Measurements from ENCODE around the gene MIOX.

The MIOX gene

GRCh38 chr22:50520826-50521453, 34.3 kb downstream of the MIOX start:
- no peak for DNase-seq

- no peak for DNase-seq
These were observed 35.1 kb downstream of the MIOX start for GRCh38 chr22:50521710-50522109.

GRCh38 chr22:50522208-50522805, 35.6 kb downstream of the MIOX start:
- DNase-seq: no peak

DNA sequence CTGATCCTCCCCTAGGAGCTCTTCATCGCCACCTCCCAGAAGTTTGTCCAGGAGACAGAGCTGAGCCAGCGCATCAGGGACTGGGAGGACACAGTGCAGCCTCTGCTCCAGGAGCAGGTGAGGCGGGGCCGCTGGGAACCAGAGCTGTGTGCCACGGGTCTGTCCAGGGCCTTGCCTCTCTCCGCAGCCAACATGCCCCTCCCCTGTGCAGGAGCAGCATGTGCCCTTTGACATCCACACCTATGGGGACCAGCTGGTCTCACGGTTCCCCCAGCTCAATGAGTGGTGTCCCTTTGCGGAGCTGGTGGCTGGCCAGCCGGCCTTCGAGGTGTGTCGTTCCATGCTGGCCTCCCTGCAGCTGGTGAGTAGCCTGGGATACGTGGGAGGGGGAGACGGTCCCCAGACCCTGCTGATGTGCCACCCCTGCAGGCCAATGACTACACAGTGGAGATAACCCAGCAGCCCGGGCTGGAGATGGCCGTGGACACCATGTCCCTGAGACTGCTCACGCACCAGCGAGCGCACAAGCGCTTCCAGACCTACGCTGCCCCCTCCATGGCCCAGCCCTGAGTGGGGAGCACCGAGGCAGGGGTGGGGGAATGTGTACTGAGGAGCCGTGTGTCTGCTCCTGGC, 36.3 kb downstream of the MIOX start:
- no peak for DNase-seq

GRCh38 chr22:50523458-50523805, 36.8 kb downstream of the MIOX start:
- DNase-seq: no peak

DNA sequence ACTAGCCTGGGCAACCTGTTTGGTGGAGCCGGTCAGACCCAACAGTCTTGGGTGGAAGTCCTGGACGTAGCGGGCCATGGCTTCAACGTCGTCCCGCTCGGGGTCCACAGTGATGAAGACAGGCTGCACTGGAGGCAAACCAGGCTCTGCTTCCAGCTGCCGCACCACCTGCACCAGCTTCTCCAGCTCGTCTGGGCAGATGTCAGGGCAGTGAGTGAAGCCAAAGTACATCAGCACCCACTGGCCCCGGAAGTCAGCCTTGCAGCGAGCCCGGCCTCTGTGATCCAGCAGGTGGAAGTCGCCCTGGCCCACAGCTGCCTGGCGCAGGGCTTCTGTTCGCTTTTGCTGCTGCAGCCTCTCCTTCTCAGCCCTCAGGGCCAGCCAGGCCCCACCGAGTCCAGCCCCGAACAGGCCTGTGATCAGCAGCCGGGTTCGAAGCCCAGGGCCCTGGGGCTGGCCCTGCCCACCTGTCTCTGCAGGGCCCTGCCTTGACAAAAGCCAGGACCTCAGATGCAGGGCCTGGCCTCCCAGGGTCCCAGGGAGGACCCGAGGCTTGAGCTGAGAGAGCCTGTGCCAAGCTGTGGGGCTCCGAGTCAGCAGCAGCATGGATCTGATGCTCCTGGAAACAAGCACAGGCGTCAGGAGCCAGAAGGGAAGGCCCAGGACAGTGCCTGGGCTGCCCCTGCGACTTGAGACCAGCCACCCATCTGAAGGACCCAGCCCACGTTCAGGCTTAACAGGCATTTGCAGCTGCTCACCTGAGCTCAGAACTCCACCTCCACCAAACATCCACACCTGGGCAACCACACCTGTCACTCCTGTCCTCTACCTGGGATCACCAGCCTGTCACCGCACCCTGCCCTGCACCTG, 37.4 kb downstream of the MIOX start:
- DNase-seq: no peak

GRCh38 chr22:50524676-50525103, 38.0 kb downstream of the MIOX start:
- DNase-seq: no peak

GRCh38 chr22:50525104-50525857, 38.6 kb downstream of the MIOX start, which contains the start of gene SCO2:
TSS of gene SCO2 (minus strand) at chr22:50525598. CDS start at chr22:50524411, 1,187 bp downstream.
- peak; percentile 98 for DNase-seq

GRCh38 chr22:50525858-50526107, 39.1 kb downstream of the MIOX start:
- no peak for DNase-seq

DNA sequence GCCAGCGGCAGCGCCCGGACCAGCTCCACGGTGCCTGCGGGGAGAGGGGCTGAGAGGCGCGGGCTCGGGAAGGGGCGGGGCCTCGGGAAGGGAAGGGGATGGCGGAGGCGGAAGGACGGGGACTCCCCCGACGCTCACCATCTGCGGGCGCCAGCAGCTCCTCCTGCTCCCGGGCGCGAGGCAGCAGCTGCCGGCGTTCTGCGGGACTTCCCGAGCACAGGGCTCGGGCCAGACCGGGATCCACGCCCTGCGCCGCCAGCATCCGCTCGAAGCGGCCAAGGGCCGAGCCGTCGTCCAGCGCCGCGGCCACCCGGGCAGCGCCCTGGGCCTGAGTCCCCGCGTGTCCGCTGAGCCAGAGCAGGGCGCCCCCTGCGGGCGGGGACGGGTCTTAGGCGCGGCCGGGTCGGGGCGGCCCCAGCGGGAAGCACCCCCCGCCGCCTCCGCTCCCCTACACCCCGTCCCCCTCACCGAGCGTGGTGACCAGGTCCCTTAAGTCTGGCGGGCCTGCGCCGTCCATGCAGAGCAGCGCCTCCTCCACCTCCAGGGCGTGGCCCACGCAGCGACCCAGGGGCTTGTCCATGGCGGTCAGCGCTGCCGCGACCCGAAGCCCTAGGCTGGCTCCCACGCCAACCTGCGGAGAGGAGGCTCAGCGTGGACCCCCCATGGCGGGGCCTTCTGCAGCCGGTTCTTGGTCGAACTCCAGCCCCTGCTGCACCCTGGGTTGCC, 39.6 kb downstream of the MIOX start:
- DNase-seq: peak; percentile 75

DNA sequence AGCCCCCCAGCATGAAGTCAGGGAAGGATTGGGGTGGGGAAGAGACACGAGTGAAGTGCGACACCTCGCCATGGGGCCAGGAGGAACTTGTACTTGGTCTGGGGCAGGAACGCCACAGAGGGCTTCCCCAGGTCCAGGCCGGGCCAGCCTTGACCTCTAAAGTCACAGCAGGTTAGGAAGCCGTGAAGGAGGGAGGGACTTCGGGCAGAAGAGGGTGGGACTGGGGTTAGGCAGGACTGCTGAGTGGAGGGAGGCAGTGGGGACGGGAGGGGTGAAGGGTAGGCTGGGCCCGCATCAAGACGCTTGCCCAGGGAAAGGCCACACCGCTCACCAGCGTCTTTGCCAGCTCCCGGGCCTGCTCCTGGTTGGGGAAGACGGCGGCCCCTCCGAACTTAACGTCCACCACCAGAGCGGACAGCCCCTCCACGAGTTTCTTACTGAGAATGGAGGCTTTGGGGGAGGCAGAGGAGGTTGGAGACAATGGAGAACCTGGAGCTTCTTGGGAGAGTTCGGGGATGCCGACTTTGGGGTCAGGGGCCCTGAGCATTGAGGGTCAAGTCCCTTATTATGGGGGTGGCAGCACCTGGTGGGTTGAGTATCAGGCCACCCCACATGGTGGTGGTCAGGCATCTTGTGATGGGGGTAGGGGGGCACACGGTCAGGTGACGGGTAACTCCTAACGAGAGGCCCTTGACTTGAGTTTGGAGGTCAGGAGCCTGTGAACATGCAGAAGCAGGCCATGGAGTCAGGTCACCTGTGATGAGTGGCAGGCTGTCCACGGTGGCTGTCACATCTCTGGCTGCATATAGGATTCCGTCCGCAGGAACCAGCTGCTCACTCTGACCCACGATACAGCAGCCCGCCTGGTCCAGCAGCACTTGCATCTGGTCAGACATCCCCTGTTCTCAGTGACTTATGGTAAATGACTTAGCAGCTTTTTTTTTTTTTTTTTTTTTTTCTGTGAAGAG, 40.5 kb downstream of the MIOX start:
- DNase-seq: no peak

DNA sequence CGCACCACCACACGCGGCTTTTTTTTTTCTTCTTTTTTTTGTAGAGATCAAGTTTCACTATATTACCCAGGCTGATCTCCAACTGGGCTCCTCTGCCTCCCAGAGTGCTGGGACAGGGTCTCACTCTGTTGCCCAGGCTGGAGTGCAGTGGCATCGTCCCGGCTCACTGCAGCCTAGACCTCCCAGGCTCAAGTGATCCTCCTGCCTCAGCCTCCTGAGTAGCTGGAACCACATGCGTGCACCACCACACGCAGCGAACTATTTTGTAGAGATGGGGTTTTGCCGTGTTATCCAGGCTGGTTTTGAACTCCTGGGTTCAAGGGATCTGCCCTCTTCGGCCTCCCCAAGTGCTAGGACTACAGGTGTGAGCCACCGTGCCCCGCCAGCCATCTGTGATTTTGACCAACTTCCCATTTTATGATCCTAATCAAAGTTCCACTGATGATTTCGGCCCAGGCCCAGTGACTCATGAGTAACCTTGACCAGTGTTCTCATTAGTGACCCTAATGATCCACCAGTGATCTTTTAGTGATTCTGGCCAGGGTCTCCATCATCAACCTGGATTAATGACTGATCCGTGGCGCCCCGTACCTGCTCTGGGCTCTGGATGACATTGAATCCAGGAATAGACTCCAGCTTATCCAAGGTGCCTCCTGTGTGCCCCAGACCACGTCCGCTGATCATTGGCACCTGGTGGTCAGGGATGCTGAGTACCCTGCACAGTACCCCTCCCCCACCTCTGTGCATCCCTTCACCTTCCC, 41.4 kb downstream of the MIOX start:
- no peak for DNase-seq

DNA sequence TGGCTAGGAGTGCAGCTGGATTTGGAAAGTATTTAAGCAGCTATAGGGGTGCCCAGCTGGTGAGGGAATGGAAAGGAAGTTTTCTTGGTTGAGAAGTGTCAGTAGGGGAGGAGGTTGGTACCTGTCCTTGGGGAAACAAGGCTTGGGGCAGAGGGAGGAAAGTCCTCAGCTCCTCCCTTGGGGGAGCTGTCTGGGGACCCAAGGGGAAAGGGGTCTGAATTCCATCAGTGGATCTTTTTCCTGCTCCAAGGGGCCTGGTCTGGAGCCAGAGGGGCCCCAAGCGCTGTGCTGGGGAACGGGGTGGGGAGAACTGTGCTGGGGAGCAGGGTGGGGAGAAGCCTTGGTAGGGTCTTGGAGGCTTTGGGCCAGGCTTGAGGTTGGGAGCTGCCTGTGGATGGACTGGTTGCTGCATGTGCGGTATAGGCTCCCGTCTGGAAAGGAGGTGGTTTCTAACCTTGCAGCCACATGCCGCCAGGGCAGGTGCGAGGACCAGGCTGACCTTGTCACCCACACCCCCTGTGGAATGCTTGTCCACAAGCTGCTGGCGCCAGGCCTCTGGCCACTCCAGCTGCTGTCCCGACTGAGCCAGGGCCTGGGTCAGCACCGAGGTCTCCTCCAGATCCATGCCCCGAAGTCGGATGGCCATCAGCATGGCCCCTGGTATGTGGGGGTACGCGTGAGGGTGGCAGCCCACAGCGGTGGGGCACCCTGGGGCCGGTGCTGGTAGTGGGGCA, 42.2 kb downstream of the MIOX start:
- DNase-seq: no peak

DNA sequence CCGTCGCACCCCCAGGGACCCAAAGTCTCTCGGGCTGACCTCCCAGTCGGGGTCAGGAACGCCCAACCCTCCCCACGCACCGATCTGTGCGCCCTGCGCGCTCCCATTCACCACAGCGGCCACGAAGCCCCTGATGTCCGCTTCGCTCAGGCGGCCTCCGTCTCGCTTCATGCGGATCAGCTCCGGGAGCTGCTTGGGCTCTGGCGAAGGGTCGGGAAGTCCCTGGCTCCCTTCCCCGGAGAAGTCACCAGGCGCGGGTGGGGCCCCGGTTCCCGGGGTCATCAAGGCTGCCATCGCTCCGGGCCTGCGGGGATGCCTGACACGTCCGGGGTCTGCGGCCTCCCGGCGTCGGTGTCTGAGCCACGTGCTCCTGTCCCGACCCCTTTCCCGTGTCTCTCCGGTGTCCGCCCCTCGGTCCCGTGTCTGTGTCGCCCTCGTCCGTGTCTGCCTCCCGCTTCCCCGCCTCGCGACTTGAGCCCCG, 42.8 kb downstream of the MIOX start:
- no peak for DNase-seq

- peak; percentile 69 for DNase-seq
These were observed 43.4 kb downstream of the MIOX start, which contains the start of gene TYMP for GRCh38 chr22:50529897-50530579. TSS of gene TYMP (minus strand) at chr22:50530012. CDS start at chr22:50529709, 303 bp downstream.

DNA sequence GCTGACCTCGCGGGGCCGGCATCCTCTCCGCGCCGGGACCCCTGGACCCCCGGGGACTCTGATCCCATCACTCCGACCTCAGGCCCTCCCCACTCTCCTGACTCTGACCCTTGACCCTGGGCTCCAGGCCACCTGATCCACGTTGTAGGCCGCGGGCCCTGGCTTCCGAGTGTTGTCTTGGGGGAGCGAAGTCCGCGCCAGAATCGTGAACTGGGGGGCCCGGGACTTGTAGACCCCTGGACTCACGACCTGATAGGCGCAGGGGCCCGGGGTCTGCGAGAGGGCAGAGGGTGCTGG, 43.9 kb downstream of the MIOX start:
- no peak for DNase-seq

- DNase-seq: peak; percentile 81
These were observed 44.4 kb downstream of the MIOX start for GRCh38 chr22:50530877-50531545.

GRCh38 chr22:50531546-50531961, 44.9 kb downstream of the MIOX start:
- DNase-seq: peak; percentile 72

All from activated CD4-positive, alpha-beta T cell treated with anti-CD3 and anti-CD28 coated beads for 1 hour (primary cell).